Measurements from ENCODE around the gene CSN2.

The CSN2 gene

GRCh38 chr4:69909195-69909594 lies 56.3 kb downstream of the CSN2 start:
- no peak for DNase-seq (ENCODE audit: low read depth)
- TF ChIP-seq CTCF (IDR thresholded peaks at IDR 0.05; ENCODE audit: insufficient read depth, low read depth, low read length, missing control alignments), result no peak
- no peak overlapping the region for H3K4me3 ChIP-seq (ENCODE audit: low read length)

GRCh38 chr4:69907151-69907550 lies 58.4 kb downstream of the CSN2 start:
- no peak for TF ChIP-seq CTCF (IDR thresholded peaks at IDR 0.05; ENCODE audit: insufficient read depth, low read depth, low read length, missing control alignments)
- peak; percentile 9 for DNase-seq (ENCODE audit: low read depth)
- no peak overlapping the region for H3K4me3 ChIP-seq (ENCODE audit: low read length)

Data from epithelial cell of esophagus (primary cell).